ENCODE data around the gene ACD.

ACD gene

DNA sequence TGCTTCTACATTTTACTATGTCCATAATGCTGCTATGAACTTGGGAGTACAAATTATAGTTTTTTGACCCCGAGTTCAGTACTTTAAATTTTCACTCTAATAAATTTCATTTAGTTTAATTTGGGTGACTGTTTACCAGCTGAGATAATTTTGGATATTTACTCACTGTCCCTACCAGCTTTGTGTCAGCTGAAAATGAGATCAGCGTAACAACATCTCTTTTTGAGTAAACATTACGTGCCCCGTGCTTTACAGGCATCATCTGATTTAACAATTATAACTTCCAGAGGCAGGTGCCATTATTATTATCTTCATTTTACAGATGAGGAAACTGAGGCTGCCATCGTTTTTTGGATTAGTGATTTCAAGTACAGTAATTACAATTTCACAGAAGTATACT lies 44.0 kb upstream of the ACD start:
- no peak for DNase-seq
- no peaks in the 10 kb centered on the region for H3K27me3 ChIP-seq (replicated peaks)
- TF ChIP-seq, protein P1, sequence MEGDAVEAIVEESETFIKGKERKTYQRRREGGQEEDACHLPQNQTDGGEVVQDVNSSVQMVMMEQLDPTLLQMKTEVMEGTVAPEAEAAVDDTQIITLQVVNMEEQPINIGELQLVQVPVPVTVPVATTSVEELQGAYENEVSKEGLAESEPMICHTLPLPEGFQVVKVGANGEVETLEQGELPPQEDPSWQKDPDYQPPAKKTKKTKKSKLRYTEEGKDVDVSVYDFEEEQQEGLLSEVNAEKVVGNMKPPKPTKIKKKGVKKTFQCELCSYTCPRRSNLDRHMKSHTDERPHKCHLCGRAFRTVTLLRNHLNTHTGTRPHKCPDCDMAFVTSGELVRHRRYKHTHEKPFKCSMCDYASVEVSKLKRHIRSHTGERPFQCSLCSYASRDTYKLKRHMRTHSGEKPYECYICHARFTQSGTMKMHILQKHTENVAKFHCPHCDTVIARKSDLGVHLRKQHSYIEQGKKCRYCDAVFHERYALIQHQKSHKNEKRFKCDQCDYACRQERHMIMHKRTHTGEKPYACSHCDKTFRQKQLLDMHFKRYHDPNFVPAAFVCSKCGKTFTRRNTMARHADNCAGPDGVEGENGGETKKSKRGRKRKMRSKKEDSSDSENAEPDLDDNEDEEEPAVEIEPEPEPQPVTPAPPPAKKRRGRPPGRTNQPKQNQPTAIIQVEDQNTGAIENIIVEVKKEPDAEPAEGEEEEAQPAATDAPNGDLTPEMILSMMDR (IDR thresholded peaks at IDR 0.05; ENCODE audit: low read depth, low read length, missing control alignments), result no peak
- H3K36me3 ChIP-seq (replicated peaks), result no peaks in the 10 kb centered on the region
- no peak overlapping the region for H3K27ac ChIP-seq
- H3K4me3 ChIP-seq (ENCODE audit: low read depth, low read length), result no peak overlapping the region
- in situ Hi-C loops (cut with HindIII; ENCODE audit: low pct_ligation_motif_present, low sequenced_read_pairs), result loop anchor here (25.0 kb wide), 1 partner anchor 208 kb away; no protein-coding TSS in a partner anchor

DNA sequence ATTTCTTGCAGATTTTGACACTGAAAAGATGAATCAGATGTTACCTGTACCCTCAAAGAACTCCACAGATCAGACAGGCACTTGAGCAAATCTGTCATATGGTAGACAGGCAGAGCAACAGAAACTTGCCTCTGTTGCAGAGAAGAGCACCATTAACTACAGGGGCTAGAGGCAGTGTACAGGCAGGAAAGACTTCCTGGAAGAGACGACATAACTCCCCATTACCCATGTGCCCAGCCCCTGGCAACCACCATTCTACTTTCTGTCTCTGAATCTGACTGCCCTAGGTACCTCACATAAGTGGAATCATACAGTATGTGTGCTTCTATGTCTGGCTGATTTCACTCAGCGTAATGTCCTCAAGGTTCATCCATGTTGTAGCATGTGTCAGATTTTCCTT lies 43.6 kb upstream of the ACD start:
- no peak overlapping the region for H3K4me3 ChIP-seq (ENCODE audit: low read depth, low read length)
- H3K27me3 ChIP-seq (replicated peaks), result no peaks in the 10 kb centered on the region
- DNase-seq, result no peak
- in situ Hi-C loops (cut with HindIII; ENCODE audit: low pct_ligation_motif_present, low sequenced_read_pairs), result loop anchor here (25.0 kb wide), 1 partner anchor 209 kb away; no protein-coding TSS in a partner anchor
- TF ChIP-seq, protein P1 (IDR thresholded peaks at IDR 0.05; ENCODE audit: low read depth, low read length, missing control alignments), result no peak
- no peaks in the 10 kb centered on the region for H3K36me3 ChIP-seq (replicated peaks)
- no peak overlapping the region for H3K27ac ChIP-seq

DNA sequence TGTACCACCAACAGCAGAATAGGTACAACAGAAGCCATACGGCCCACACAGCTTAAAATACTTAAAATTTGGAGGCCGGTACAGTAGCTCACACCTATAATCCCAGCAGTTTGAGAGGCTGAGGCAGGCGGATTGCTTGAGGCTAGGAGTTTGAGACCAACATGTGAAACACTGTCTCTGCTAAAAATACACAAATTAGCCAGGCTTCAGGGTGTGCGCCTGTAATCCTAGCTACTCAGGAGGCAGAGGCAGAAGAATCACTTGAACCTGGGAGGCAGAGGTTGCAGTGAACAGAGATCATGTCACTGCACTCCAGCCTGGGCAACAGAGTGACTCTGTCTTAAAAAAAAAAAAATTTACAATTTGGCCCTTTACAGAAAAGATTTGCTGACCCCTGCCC lies 42.1 kb upstream of the ACD start:
- H3K27me3 ChIP-seq (replicated peaks), result no peaks in the 10 kb centered on the region
- H3K27ac ChIP-seq, result no peak overlapping the region
- in situ Hi-C loops (cut with HindIII; ENCODE audit: low pct_ligation_motif_present, low sequenced_read_pairs), result loop anchor here (25.0 kb wide), 1 partner anchor 210 kb away; no protein-coding TSS in a partner anchor
- H3K36me3 ChIP-seq (replicated peaks), result no peaks in the 10 kb centered on the region
- TF ChIP-seq, protein P1 (IDR thresholded peaks at IDR 0.05; ENCODE audit: low read depth, low read length, missing control alignments), result no peak
- H3K4me3 ChIP-seq (ENCODE audit: low read depth, low read length), result no peak overlapping the region
- no peak for DNase-seq

DNA sequence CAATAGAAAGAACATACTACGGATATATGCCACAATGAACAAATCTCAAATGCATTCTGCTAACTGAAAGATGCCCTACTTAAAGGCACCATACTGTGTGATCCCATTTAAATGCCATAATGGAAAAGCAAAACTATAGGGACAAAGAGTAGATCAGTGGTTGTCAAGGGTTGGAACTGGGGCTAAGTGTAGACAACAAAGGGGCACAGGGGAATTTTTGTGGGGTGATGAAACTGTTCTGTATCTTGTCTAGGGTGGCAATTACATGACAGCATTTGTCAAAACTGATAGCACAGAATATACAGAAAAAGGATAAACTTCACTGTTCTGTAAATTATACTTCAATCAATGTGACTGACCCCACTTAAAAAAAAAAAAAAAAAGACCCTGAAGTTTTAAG lies 41.4 kb upstream of the ACD start:
- H3K27me3 ChIP-seq (replicated peaks), result no peaks in the 10 kb centered on the region
- H3K36me3 ChIP-seq (replicated peaks), result no peaks in the 10 kb centered on the region
- in situ Hi-C loops (cut with HindIII; ENCODE audit: low pct_ligation_motif_present, low sequenced_read_pairs), result loop anchor here (25.0 kb wide), 1 partner anchor 211 kb away; no protein-coding TSS in a partner anchor
- no peak for DNase-seq
- no peak overlapping the region for H3K27ac ChIP-seq
- no peak overlapping the region for H3K4me3 ChIP-seq (ENCODE audit: low read depth, low read length)
- TF ChIP-seq, protein P1 (IDR thresholded peaks at IDR 0.05; ENCODE audit: low read depth, low read length, missing control alignments), result no peak

DNA sequence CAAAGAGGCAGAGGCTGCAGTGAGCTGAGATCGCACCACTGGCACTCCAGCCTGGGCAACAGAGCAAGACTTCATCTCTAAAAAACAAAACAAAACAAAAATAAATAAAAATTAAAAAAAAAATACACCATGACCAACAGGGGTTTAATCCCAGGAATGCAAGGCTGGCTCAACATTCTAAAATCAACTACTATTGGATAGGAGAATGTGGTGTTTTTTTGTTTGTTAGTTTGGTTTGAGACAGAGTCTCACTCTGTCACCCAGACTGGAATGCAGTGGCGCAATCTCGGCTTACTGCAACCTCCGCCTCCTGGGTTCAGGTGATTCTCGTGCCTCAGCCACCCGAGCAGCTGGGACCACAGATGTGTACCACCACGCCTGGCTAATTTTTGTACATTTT lies 39.2 kb upstream of the ACD start:
- Histone ChIP-seq H3K4me3 (ENCODE audit: low read depth, low read length) (no peak overlapping the region), H3K36me3 (replicated peaks) (no peaks in the 10 kb centered on the region), H3K27ac (no peak overlapping the region), H3K27me3 (replicated peaks) (no peaks in the 10 kb centered on the region)
- TF ChIP-seq, protein P1 (IDR thresholded peaks at IDR 0.05; ENCODE audit: low read depth, low read length, missing control alignments), result no peak
- in situ Hi-C loops (cut with HindIII; ENCODE audit: low pct_ligation_motif_present, low sequenced_read_pairs), result no loop called here
- no peak for DNase-seq
